HepG2 (cell line): ENCODE measurements around the gene RXYLT1. TPM values are rescaled to one million over a fixed set of nuclear protein-coding genes. Genes with fewer than 3 reads are reported as not detected.
A peak's percentile ranks its signal among the peaks of the same experiment; 100 is the strongest.
"Not testable (repeated sequence)": the region's sequence is repeated elsewhere in the genome, so short reads cannot be mapped to it uniquely, and the experiment has no call there.

Experiments
- ATAC-seq: fragments of 200-7000 bp; cut with Tn5 transposase; 3 replicates; pipeline ENCODE4 v1.9.1; 2020; ENCODE audit warnings: mild to moderate bottlenecking, moderate library complexity
- BruUV-seq: library from RNA; stranded (reverse); fragments of 400-500 nt; replicated peaks from 2 replicates; lab custom pipeline; 2021; lab: Mats Ljungman, UMichigan
- CTCF ChIA-PET: fragments of 300-600 bp; formaldehyde crosslinking; extraction: SDS; loops from one replicate; lab custom pipeline; 2021; ENCODE audit warnings: low total read pairs, inconsistent platforms, low intra/inter-chr PET ratio; lab: Yijun Ruan, JAX
- POLR2A ChIA-PET: fragments of 350-600 bp; sonication (Branson Sonifier 250); formaldehyde crosslinking; loops from one replicate; lab custom pipeline; 2020; ENCODE audit warnings: antibody characterized with exemption, inconsistent platforms; lab: Yijun Ruan, JAX
- DNase-seq: peaks from one replicate; pipeline ENCODE4 v3.0.0-alpha.2; 2015; ENCODE audit warnings: low spot score
- FAIRE-seq: peaks from 3 replicates; lab custom pipeline; 2011; peaks lifted over from hg19 to GRCh38; lab: Jason Lieb, UNC
- H2AFZ ChIP-seq: one replicate; pipeline ENCODE4 v1.6.1; 2011; ENCODE audit warnings: low read length, inconsistent platforms
- H3K27ac ChIP-seq: fragments of 300-600 bp; 3 replicates; pipeline ENCODE4 v1.8.0; 2011; ENCODE audit warnings: mixed run types, mild to moderate bottlenecking, mixed read lengths, low read length, inconsistent platforms; ENCODE audit not compliant: insufficient read depth; ENCODE audit errors: extremely low read length
- H3K27me3 ChIP-seq, 2 experiments: fragments of 200-600 bp in 1 of 2; 2 replicates in 1 of 2; 3 replicates in 1 of 2; pipeline versions ENCODE4 v1.6.0 to v1.8.0; 2011; ENCODE audit warnings: low read length in 2 of 2, mild to moderate bottlenecking in 2 of 2, moderate library complexity in 2 of 2, inconsistent platforms in 1 of 2; ENCODE audit not compliant: insufficient read depth in 2 of 2, control insufficient read depth in 1 of 2
- H3K36me3 ChIP-seq, 2 experiments: fragments of 200-600 bp in 1 of 2; replicated peaks in 1 of 2; 2 replicates in 1 of 2; 3 replicates in 1 of 2; pipeline versions ENCODE4 v1.5.1 to v1.8.0; 2011; ENCODE audit warnings: low read length in 2 of 2, inconsistent platforms in 1 of 2; ENCODE audit not compliant: insufficient read depth in 2 of 2, control insufficient read depth in 1 of 2
- H3K4me1 ChIP-seq: 2 replicates; pipeline ENCODE4 v1.5.1; 2012; ENCODE audit warnings: low read length, inconsistent platforms; ENCODE audit not compliant: insufficient read depth
- H3K4me2 ChIP-seq: 2 replicates; pipeline ENCODE4 v1.6.0; 2011; ENCODE audit warnings: low read depth, low read length, inconsistent platforms
- H3K4me3 ChIP-seq, 3 experiments: fragments of 200-600 bp in 1 of 3; sonication (generic), shearing (Covaris generic) in 1 of 3; replicated peaks in 1 of 3; 2 replicates each; pipeline ENCODE4 v1.5.1; 2011 to 2016; ENCODE audit warnings: low read length in 3 of 3, inconsistent platforms in 2 of 3, low read depth in 2 of 3, mild to moderate bottlenecking in 2 of 3, control low read depth in 1 of 3, mixed read lengths in 1 of 3; ENCODE audit not compliant: insufficient read depth in 1 of 3
- H3K79me2 ChIP-seq: one replicate; pipeline ENCODE4 v1.6.1; 2011; ENCODE audit warnings: low read length, inconsistent platforms; ENCODE audit not compliant: insufficient read depth
- H3K9ac ChIP-seq: 2 replicates; pipeline ENCODE4 v1.6.0; 2011; ENCODE audit warnings: mild to moderate bottlenecking, low read depth, low read length, inconsistent platforms; ENCODE audit not compliant: insufficient read depth
- H3K9me3 ChIP-seq: 2 replicates; pipeline ENCODE4 v1.5.1; 2012; ENCODE audit warnings: mild to moderate bottlenecking, low read length
- H4K20me1 ChIP-seq: 2 replicates; pipeline ENCODE4 v1.6.0; 2011; ENCODE audit warnings: inconsistent platforms, mild to moderate bottlenecking, low read length, moderate library complexity; ENCODE audit not compliant: insufficient read depth
- FOXK2 ChIP-seq: fragments of 450-650 bp; IDR thresholded peaks from 2 replicates; pipeline ENCODE4 v1.6.1; 2016
- HNF1A ChIP-seq, 2 experiments: sonication (generic) in 1 of 2; formaldehyde crosslinking in 1 of 2; IDR thresholded peaks; 2 replicates each; pipeline versions ENCODE4 v1.4.0 to v1.6.1; 2016 to 2020; ENCODE audit warnings: borderline replicate concordance in 1 of 2, low read depth in 1 of 2, mild to moderate bottlenecking in 1 of 2, missing genetic modification reagents in 1 of 2
- NFAT5 ChIP-seq: sonication (generic); formaldehyde crosslinking; IDR thresholded peaks from 2 replicates; pipeline ENCODE4 v1.4.0; 2020; ENCODE audit warnings: missing genetic modification reagents
- ZBTB3 ChIP-seq: sonication (generic); formaldehyde crosslinking; IDR thresholded peaks from 2 replicates; pipeline ENCODE4 v1.4.0; 2020; ENCODE audit warnings: low read depth, mild to moderate bottlenecking, moderate library complexity, missing genetic modification reagents, borderline replicate concordance
- ZNF777 ChIP-seq: sonication (generic); formaldehyde crosslinking; IDR thresholded peaks from 2 replicates; pipeline ENCODE4 v1.4.0; 2020; ENCODE audit warnings: missing genetic modification reagents
- in situ Hi-C: cut with HindIII; loops from 2 replicates; pipeline ENCODE4 v1.10.0; 2017; ENCODE audit warnings: low pct_unique_long_range_greater_than_20kb; ENCODE audit not compliant: extremely low pct_ligation_motif_present
- intact Hi-C: fragments of 100-400 bp; cut with micrococcal nuclease; formaldehyde crosslinking; loops from one replicate; pipeline ENCODE4 v1.10.0; 2022; ENCODE audit not compliant: unreplicated experiment
- polyA plus RNA-seq, 8 experiments: library from polyadenylated mRNA; depleted of rRNA in 3 of 8; stranded (reverse) in 7 of 8; unstranded in 1 of 8; fragments of >200 nt; fragmentation: Illumina TruSeq in 4 of 8; extraction: Trizol in 4 of 8; gene quantifications; 2 replicates each; pipeline versions ENCODE4 v1.2.1 to v1.2.3, GENCODE V29; 2011 to 2016; ENCODE audit warnings: low read depth in 4 of 8, missing spikeins in 1 of 8, mixed read lengths in 1 of 8; ENCODE audit not compliant: insufficient read depth in 1 of 8
- total RNA-seq, 5 experiments: library from RNA; depleted of rRNA; stranded (reverse); fragments of >200 nt; fragmentation: Illumina TruSeq; extraction: Trizol; gene quantifications; 2 replicates each; pipeline ENCODE4 v1.2.3, GENCODE V29; 2016; ENCODE audit warnings: low read depth in 1 of 5

RXYLT1 gene
- total and polyA plus RNA-seq, 2 of the 13 experiments (the other 11 are each of a cell fraction or from before 2014, with no cell fraction given), result 8.3 to 15.5 TPM

GRCh38 chr12:63779498-63780481, at the start of gene RXYLT1 (continued):
- TF ChIP-seq HNF1A (IDR thresholded peaks at IDR 0.05; ENCODE audit: low read depth), result no peak
- TF ChIP-seq HNF1A (CRISPR knock-in tag; IDR thresholded peaks at IDR 0.05; ENCODE audit: borderline replicate concordance), result no peak
- no peak for TF ChIP-seq NFAT5 (CRISPR knock-in tag)
- TF ChIP-seq FOXK2, result no peak
- no peak for TF ChIP-seq ZBTB3 (CRISPR knock-in tag)
- peak; percentile 45; the same call in 1 of the 2 replicates for TF ChIP-seq ZNF777 (CRISPR knock-in tag)

GRCh38 chr12:63732779-63733178, 46.9 kb upstream of the RXYLT1 start:
- in situ Hi-C loops, H3K9ac ChIP-seq, H4K20me1 ChIP-seq, H3K4me1 ChIP-seq, CTCF ChIA-PET, H3K4me2 ChIP-seq, DNase-seq, BruUV-seq, H3K4me3 ChIP-seq, POLR2A ChIA-PET, H2AFZ ChIP-seq, H3K27ac ChIP-seq, H3K79me2 ChIP-seq, H3K9me3 ChIP-seq, FAIRE-seq, H3K36me3 ChIP-seq, ATAC-seq, H3K27me3 ChIP-seq: not testable (repeated sequence)
- intact Hi-C loops, result loop anchor here (10.0 kb wide), 1 partner anchor 188 kb away; no protein-coding TSS in a partner anchor
